GM12874 (cell line): ENCODE results near the gene ZNF384.
A peak's percentile ranks its signal among the peaks of the same experiment; 100 is the strongest.

Experiments
- TF ChIP-seq, protein P1 (sequence below): IDR thresholded peaks from 2 replicates; pipeline ENCODE4 v1.5.1; 2011; ENCODE audit warnings: low read depth, mild to moderate bottlenecking, control low read depth, low read length, moderate library complexity; ENCODE audit not compliant: insufficient read depth

Gene ZNF384

GRCh38 chr12:6688999-6689882, at the start of gene ZNF384:
Gene ZNF384 (minus strand): TSS chr12:6689375. CDS start chr12:6679520, 9,855 bp downstream.
- TF ChIP-seq, protein P1, sequence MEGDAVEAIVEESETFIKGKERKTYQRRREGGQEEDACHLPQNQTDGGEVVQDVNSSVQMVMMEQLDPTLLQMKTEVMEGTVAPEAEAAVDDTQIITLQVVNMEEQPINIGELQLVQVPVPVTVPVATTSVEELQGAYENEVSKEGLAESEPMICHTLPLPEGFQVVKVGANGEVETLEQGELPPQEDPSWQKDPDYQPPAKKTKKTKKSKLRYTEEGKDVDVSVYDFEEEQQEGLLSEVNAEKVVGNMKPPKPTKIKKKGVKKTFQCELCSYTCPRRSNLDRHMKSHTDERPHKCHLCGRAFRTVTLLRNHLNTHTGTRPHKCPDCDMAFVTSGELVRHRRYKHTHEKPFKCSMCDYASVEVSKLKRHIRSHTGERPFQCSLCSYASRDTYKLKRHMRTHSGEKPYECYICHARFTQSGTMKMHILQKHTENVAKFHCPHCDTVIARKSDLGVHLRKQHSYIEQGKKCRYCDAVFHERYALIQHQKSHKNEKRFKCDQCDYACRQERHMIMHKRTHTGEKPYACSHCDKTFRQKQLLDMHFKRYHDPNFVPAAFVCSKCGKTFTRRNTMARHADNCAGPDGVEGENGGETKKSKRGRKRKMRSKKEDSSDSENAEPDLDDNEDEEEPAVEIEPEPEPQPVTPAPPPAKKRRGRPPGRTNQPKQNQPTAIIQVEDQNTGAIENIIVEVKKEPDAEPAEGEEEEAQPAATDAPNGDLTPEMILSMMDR: no peak

DNA sequence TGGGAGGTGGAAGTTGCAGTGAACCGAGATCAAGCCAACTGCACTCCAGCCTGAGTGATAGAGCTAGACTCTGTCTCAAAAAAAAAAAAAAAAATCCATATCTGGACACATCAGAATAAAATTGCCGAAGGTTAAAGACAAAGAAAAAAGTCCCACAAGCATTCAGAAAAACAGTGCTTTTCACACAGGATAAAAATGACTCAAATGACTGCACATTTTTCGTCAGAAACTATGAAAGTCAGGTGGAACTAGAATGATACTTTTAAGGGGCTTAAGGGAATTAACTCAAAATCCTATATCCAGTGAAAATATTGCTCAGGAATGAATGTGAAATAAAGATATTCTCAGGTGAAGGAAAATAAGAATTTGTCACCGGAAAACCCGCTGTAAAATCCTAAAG, 47.6 kb upstream of the ZNF384 start:
- TF ChIP-seq, protein P1: no peak

- TF ChIP-seq, protein P1: peak; percentile 73
Measured at GRCh38 chr12:6735448-6736191, 46.4 kb upstream of the ZNF384 start.

DNA sequence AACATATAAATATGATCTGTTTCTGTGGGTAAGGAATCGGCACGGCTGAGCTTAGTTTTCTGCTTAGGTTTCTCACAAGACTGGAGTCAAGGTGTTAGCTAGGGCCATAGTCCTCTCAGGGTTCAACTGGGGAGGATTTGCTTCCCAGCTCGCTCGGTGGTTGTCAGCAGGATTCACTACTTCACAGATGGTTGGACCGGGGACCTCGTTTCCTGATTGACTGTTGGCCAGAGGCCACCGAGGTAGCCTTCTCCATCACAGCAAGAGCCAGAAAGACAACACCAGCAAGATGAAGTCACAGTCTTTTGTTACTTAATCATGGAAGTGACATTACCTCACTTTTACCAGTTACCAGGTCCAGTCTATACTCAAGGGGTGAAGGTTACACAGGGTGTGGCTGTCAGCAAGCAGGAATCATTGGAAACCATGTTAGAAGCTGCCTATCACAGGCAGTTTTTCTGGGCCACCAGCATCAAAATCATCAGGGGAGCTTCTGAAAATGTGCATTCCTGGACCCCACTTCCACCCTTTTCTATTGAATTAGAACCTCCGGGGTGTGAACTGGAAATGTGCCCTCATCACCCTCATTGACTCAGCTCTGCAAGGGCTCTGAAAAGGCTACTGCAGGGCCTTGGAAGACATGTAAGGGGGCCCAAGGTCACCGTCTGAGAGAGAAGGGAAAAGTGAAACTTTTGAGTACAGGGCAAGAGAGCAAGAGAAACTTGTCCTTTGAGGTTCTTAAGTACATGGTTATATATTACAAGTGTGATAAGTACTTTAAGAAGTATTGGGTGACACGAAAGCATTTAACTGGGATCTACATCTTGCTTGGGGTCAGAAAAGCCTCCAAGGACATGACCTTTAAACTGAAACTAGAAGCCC, 45.6 kb upstream of the ZNF384 start:
- TF ChIP-seq, protein P1: no peak

- TF ChIP-seq, protein P1: no peak
Measured at GRCh38 chr12:6730169-6730568, 41.0 kb upstream of the ZNF384 start.

GRCh38 chr12:6729186-6729585, 40.0 kb upstream of the ZNF384 start:
- TF ChIP-seq, protein P1: no peak
